Gastroesophageal sphincter (tissue), 4 donors: ENCODE measurements around the gene AKT3. TPM values are rescaled to one million over a fixed set of nuclear protein-coding genes. Genes with fewer than 3 reads are reported as not detected.

Experiments
- ATAC-seq: fragments of 150-250 bp; one replicate; pipeline ENCODE4 v1.9.1; 2016; ENCODE audit warnings: mild to moderate bottlenecking, moderate library complexity
- H3K27ac ChIP-seq, 4 donors: fragments of 200-600 bp; sonication (generic) in 3 of 4; 1 replicate in 3 of 4; 2 replicates in 1 of 4; pipeline ENCODE4 v1.5.1; 2016 to 2019
- H3K27me3 ChIP-seq: fragments of 200-600 bp; sonication (generic); one replicate; pipeline ENCODE4 v1.5.1; 2019
- H3K36me3 ChIP-seq, 2 donors: fragments of 200-600 bp; sonication (generic); one replicate each; pipeline ENCODE4 v1.5.1; 2019; ENCODE audit warnings: control low read depth in 1 of 2
- H3K4me1 ChIP-seq, 3 donors: fragments of 200-600 bp; sonication (generic); 1 replicate in 2 of 3; 2 replicates in 1 of 3; pipeline ENCODE4 v1.5.1; 2016 to 2019; ENCODE audit warnings: control low read depth in 2 of 3
- H3K4me3 ChIP-seq, 2 donors: fragments of 200-600 bp; sonication (generic); one replicate each; pipeline ENCODE4 v1.5.1; 2019; ENCODE audit warnings: mild to moderate bottlenecking in 1 of 2, moderate library complexity in 1 of 2
- H3K9me3 ChIP-seq, 3 donors: fragments of 200-600 bp; sonication (generic); one replicate each; pipeline ENCODE4 v1.5.1; 2017 to 2019; ENCODE audit warnings: control low read depth in 2 of 3
- CTCF ChIP-seq, 4 experiments: fragments of 200-600 bp in 2 of 4; fragments of 450-650 bp in 2 of 4; sonication (generic) in 1 of 4; IDR thresholded peaks; one replicate each; pipeline ENCODE4 v1.5.1; 2017 to 2019; ENCODE audit warnings: antibody characterized with exemption in 4 of 4, mild to moderate bottlenecking in 2 of 4, moderate library complexity in 2 of 4
- EP300 ChIP-seq: sonication (generic); formaldehyde crosslinking; IDR thresholded peaks from one replicate; pipeline ENCODE4 v1.6.1; 2017; ENCODE audit warnings: antibody characterized with exemption, mild to moderate bottlenecking
- POLR2A ChIP-seq, 2 donors: fragments of 450-650 bp; IDR thresholded peaks; one replicate each; pipeline ENCODE4 v1.6.1; 2017; ENCODE audit warnings: antibody characterized with exemption in 2 of 2, mild to moderate bottlenecking in 2 of 2, moderate library complexity in 1 of 2
- POLR2AphosphoS5 ChIP-seq: sonication (generic); formaldehyde crosslinking; IDR thresholded peaks from one replicate; pipeline ENCODE4 v1.6.1; 2017; ENCODE audit warnings: antibody characterized with exemption
- WGBS, 2 donors: methylation state at CpG; one replicate each; pipeline ENCODE4 v1.1.5; 2018; ENCODE audit warnings: low coverage in 1 of 2; 5-methylcytosine and 5-hydroxymethylcytosine counted together
- total RNA-seq, 4 donors: library from RNA; depleted of rRNA; stranded (reverse); fragments of >200 nt; gene quantifications; one replicate each; pipeline ENCODE4 v1.1.0, GENCODE V29; 2016

Gene AKT3
- total RNA-seq, 4 donors from 2014 or later: 72.8 to 102 (median 89.3) TPM

- no peak for ATAC-seq
- 69 to 80% methylated on average over 3 of the region's 3 CpGs for WGBS, 2 donors
- H3K27ac ChIP-seq: no peak overlapping the region
- H3K27me3 ChIP-seq: no peaks in the 10 kb centered on the region
- H3K9me3 ChIP-seq: no peaks in the 10 kb centered on the region
- TF ChIP-seq CTCF (IDR thresholded peaks at IDR 0.05) (no peak), POLR2AphosphoS5 (no peak), POLR2A (IDR thresholded peaks at IDR 0.05) (no peak), EP300 (no peak)
- H3K36me3 ChIP-seq: no peaks in the 10 kb centered on the region
- no peak overlapping the region for H3K4me3 ChIP-seq
- H3K4me1 ChIP-seq: peaks cover 0 to 55% (median 8%) of the 10 kb centered on the region in 3 donors
Measured at GRCh38 chr1:243739335-243740003, 110.6 kb downstream of the AKT3 start.

GRCh38 chr1:243738020-243738419 lies 112.0 kb downstream of the AKT3 start:
- Histone ChIP-seq H3K36me3 (no peaks in the 10 kb centered on the region), H3K4me3 (no peak overlapping the region), H3K27me3 (no peaks in the 10 kb centered on the region), H3K9me3 (no peaks in the 10 kb centered on the region), H3K4me1 (peaks cover 0 to 53% (median 8%) of the 10 kb centered on the region in 3 donors), H3K27ac (no peak overlapping the region)
- TF ChIP-seq POLR2AphosphoS5 (no peak), POLR2A (IDR thresholded peaks at IDR 0.05) (no peak), CTCF (IDR thresholded peaks at IDR 0.05) (no peak), EP300 (no peak)
- WGBS, 2 donors: 57 to 67% methylated on average over 1 of the region's 1 CpG
- ATAC-seq: no peak

- Histone ChIP-seq H3K4me1 (peaks cover 0 to 57% (median 18%) of the 10 kb centered on the region in 3 donors), H3K9me3 (no peaks in the 10 kb centered on the region), H3K4me3 (no peak overlapping the region), H3K27me3 (no peaks in the 10 kb centered on the region), H3K36me3 (no peaks in the 10 kb centered on the region), H3K27ac (no peak overlapping the region)
- 82 to 93% methylated on average over 3 of the region's 3 CpGs for WGBS, 2 donors
- no peak for ATAC-seq
- TF ChIP-seq POLR2AphosphoS5 (no peak), EP300 (no peak), CTCF (IDR thresholded peaks at IDR 0.05) (no peak), POLR2A (IDR thresholded peaks at IDR 0.05) (no peak)
Measured at GRCh38 chr1:243735457-243735856, 114.6 kb downstream of the AKT3 start.

- Histone ChIP-seq H3K27me3 (no peaks in the 10 kb centered on the region), H3K27ac (no peak overlapping the region), H3K4me1 (peaks cover 0 to 53% (median 12%) of the 10 kb centered on the region in 3 donors), H3K36me3 (no peaks in the 10 kb centered on the region), H3K9me3 (no peaks in the 10 kb centered on the region), H3K4me3 (no peak overlapping the region)
- no peak for ATAC-seq
- TF ChIP-seq POLR2AphosphoS5 (peak; percentile 38), CTCF (IDR thresholded peaks at IDR 0.05) (no peak)
- WGBS, 2 donors: 58 to 88% methylated on average over 2 of the region's 2 CpGs
Measured at GRCh38 chr1:243734308-243734695, 115.7 kb downstream of the AKT3 start.

GRCh38 chr1:243733670-243734307 lies 116.3 kb downstream of the AKT3 start:
- ATAC-seq: no peak
- WGBS, 2 donors: 86 to 92% methylated on average over 1 of the region's 1 CpG
- no peaks in the 10 kb centered on the region for H3K27me3 ChIP-seq

More at GRCh38 chr1:243733670-243734307, 116.3 kb downstream of the AKT3 start:
- Histone ChIP-seq H3K36me3 (no peaks in the 10 kb centered on the region), H3K9me3 (no peaks in the 10 kb centered on the region), H3K27ac (no peak overlapping the region), H3K4me1 (peaks cover 0 to 50% (median 12%) of the 10 kb centered on the region in 3 donors), H3K4me3 (no peak overlapping the region)
- TF ChIP-seq POLR2A (IDR thresholded peaks at IDR 0.05) (no peak), CTCF (IDR thresholded peaks at IDR 0.05) (no peak), EP300 (no peak), POLR2AphosphoS5 (no peak)
